Measurements from ENCODE around the gene AGPS.

DNA sequence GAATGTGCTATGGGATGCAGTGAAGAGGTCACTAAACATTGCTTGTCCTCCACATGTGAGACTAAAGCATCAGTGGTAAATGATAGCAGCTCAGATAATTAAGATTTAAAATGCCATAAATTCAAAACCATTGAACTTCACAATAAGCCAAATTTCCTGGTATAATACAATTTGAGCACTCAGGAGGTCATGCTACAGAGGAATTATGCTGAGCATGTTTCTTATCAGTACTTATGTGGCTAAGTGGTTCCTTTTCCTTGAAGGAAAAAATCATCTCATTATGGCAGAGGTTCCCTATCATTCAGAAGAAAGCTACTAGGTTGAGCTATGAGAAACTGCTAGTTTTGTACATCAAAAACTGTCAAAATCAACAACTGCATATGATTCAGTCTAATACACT, 156.6 kb downstream of the AGPS start:
- TF ChIP-seq, protein P1, sequence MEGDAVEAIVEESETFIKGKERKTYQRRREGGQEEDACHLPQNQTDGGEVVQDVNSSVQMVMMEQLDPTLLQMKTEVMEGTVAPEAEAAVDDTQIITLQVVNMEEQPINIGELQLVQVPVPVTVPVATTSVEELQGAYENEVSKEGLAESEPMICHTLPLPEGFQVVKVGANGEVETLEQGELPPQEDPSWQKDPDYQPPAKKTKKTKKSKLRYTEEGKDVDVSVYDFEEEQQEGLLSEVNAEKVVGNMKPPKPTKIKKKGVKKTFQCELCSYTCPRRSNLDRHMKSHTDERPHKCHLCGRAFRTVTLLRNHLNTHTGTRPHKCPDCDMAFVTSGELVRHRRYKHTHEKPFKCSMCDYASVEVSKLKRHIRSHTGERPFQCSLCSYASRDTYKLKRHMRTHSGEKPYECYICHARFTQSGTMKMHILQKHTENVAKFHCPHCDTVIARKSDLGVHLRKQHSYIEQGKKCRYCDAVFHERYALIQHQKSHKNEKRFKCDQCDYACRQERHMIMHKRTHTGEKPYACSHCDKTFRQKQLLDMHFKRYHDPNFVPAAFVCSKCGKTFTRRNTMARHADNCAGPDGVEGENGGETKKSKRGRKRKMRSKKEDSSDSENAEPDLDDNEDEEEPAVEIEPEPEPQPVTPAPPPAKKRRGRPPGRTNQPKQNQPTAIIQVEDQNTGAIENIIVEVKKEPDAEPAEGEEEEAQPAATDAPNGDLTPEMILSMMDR (IDR thresholded peaks at IDR 0.05; ENCODE audit: borderline replicate concordance, extremely low read depth, low read length, poor library complexity, severe bottlenecking) = no peak
- no peak for TF ChIP-seq EZH2 (IDR thresholded peaks at IDR 0.05; ENCODE audit: borderline replicate concordance, low read depth, low read length, severe bottlenecking)

All from DND-41 (cell line).